ENCODE results near the gene SLC38A1.

- TF ChIP-seq CTCF (IDR thresholded peaks at IDR 0.05; ENCODE audit: borderline replicate concordance, extremely low read depth, low read length, poor library complexity, severe bottlenecking) = no peak
- no peak for TF ChIP-seq EZH2 (IDR thresholded peaks at IDR 0.05; ENCODE audit: borderline replicate concordance, low read depth, low read length, severe bottlenecking)
These were observed 67.5 kb downstream of the SLC38A1 start for GRCh38 chr12:46201284-46201789.
